HG02981 (cell line): ENCODE data around the gene FEM1B.

Source experiments
- ATAC-seq: cut with Tn5 transposase; IDR thresholded peaks from one replicate; pipeline ENCODE4 v1.9.1; 2021; ENCODE audit warnings: mild to moderate bottlenecking, moderate library complexity; ENCODE audit not compliant: unreplicated experiment

Gene FEM1B

DNA sequence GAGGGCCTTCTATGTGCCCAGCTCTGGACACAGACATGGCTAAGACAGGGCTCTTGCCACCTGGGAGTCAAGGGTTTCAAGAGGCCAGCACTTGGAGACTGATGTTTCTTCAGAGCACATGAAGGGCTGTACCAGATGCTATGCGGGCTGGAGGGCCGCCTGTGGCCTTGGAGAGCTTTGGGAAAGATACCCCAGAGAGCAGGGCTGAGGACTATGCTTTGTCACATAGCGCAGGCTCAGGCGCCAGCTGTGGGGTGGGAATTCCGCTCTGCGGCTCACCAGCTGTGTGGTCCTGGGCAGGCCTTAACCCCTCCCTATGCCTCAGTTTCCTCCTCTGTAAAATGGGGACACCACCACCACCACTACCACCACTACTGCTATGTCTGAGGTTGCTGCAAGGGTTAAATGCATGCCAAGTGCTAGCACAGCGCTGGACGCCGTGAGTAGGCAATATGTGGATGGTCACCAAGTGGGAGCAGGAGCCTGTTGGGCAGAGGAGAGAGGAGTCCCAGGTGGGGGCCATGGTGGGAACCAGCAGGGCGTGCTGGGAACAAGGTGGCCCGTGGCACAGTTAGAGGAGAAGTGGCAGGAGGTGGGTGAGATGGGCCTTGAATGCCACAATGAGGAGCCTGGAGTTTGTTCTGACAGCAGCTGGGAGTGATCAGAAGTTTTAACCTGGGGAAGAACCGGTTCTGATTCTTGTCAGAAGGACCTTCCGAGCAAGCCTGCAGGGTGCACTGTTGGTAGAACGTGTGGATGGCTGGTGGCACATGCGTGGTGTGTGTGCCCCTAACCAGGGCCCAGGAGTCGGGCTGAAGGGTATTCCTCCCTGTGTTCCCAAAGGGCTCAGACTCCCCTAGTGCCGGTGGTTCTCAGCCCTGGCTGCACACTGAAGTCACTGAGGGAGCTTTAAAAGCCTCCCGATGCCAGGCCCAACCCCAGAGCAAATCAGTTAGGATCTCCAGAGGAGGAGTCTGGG, 41.7 kb downstream of the FEM1B start:
- no peak for ATAC-seq

DNA sequence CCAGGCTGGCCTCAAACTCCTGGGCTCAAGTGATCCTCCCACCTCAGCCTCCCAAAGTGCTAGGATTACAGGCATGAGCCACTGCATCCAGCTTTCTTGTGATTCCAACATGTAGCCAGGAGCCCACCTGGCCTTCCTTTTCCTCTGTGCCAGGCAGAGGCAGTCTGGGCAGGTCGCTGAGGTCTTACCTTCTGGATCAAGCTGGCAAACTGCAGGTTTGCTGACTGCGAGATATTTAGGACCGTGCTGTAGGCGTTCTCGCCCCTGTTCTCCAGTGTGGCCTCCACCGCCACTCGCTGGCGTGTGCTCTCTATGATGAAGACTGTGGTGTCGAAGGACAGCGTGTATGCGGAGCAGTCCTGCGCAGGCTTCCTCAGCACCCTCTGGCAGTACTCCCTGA, 42.5 kb downstream of the FEM1B start:
- no peak for ATAC-seq

DNA sequence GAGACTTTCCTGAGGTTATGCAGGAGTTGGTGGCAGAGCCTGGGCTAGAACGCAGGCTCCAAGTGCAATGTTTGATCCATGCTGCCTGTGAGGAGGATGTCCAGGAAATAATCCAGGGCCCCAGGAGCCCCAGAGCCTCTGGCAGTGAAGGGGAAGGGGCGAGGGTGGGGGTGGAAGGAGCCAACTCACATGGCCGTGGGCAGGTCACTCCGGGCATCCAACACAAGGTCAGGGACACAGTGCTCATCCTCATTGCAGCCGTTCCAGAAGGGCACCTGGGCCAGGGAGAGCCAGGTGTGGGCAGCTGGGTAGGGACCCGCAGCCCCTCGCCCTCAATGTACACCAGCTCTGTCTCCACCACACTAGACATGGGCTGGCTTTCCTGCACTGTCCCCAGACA, 43.7 kb downstream of the FEM1B start:
- ATAC-seq = no peak

DNA sequence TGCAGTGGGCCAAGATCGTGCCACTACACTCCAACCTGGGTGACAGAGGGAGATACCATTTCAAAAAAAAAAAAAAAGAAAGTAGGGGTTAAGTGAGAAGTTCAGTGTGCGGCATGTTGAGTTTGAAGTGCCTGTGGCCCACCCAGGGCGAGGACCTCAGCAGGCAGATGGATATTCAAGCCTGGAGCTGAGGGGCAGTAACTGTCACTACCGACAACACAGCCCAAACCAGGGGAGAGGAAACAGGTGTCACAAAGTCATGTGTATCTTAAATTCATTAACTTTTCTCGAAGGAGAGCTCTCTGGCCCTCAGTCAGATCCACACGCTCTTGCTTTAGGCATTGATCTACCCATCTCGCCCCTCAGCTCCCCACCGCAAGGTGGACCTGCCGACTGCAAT, 45.3 kb downstream of the FEM1B start:
- no peak for ATAC-seq

DNA sequence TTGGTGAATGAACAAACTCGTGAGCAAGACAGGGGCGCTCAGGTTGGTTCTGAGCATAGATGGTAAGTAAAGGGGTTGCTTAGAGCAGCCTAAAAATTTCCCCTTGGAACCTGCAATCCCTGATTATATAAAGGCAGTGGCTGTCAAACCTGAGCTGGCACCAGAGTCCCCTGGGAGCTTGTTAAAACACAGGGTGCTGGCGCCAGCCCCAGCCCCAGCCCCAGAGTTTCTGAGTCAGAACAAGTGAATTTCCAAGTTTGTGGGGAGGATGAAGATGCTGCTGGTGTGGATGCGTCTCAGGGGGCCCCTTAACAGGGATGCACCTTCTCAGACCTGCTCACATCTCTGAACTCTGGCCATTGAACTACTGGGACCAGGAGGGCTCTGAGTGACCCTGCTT, 48.2 kb downstream of the FEM1B start:
- ATAC-seq = no peak

DNA sequence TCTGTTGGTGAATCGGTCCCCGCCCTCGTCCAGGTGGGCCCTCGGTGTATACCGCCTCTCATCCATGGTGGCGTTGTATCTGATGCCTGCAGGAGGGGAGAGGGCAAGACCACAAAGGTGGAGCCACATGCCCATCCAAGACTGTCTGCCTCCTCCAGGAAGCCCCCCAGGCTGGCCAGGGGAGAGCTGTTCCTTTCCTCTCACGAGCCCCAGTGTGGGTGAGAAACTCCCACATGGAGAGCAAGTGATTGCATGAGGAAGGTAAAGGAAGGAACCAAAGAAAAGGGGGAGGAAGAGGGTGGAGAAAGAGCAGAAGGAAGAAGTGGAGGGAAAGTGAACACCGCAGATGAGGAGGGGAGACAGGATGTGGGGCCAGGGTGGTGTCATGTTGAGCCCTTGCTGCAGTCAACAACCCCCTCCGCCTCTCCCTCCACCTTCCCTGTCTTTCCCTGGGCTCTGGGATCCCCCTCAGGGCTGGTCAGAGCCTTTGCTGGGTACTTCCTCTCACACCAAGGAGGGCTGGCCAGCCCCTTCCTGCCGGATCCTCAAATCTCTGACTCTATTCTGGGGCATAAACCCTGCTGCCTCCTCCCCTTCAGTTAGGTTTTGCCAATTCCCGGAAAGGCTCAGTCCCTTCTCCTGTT, 49.3 kb downstream of the FEM1B start:
- ATAC-seq = no peak

DNA sequence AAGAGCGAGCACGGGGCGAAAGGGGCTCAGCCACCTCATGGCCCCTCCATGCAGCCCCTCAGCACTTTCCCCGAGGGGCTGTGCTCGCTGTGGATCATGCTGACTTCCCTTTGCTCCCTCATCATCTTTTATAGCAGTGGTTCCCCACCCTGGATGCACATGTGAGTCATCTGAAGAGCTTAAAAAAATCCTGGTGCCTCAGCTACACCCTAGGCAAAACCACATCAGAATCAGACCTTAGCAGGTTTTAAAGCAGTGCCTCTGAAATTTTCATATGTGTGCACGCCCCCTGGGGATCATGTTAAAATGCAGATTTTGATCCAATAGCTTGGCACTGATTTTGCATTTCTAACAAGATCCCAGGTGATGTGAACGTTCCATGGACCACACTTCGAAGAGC, 50.9 kb downstream of the FEM1B start:
- no peak for ATAC-seq

DNA sequence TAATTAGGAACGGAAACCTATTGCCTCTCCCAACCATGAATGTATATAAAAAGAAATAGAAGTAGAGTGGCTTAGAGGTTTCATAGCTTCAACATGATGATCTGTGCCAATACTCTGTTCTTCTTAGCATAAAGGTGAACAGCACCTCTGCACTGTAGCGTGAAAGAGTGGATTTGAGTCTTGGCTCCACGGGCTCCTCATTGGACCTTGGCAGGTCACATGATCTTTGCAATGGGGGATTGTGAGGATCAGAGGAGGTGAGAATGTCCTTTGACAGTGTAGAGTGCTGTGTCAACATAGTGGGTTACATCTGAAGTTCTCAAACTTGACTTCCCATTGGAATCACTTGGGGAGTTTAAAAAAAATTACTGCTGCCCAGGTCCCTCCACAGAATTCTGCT, 51.4 kb downstream of the FEM1B start:
- no peak for ATAC-seq

DNA sequence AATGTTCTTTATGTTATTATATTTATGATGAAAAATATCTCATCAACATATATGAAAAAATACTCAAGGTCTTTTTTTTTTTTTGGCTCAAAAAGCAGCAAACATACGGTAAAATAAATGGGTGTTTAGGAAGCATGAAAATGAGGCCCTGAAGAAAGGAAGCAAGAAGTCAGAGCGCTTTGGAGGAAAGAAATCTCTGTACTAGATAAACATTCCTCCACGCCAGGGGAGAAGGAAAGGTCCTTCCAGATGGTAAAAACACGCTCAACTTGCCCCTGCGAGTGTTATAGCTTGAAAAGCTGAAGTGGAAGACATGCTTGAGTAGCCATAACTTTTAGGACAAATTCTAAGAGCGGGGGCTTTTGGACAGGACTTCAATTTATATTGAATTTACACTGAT, 52.9 kb downstream of the FEM1B start:
- ATAC-seq = no peak

DNA sequence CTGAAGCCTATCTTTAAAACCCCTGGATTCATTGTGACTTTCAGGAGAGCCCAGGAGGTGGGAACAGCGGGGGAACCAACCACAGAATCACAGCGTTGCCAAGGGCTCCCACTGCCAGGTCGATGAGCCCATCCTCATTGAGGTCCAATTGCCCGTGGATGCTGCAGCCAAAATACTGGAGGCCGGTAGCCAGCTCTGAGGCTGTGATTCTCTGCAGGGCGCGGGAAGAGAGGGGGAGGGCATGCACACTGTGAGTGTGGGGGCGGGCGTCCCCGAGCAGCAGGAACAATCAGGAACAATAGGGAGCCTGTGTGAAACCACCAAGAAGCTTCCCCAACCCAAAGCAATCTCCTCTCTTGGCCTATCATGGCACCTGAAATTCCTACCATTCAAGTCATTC, 53.4 kb downstream of the FEM1B start:
- no peak for ATAC-seq

DNA sequence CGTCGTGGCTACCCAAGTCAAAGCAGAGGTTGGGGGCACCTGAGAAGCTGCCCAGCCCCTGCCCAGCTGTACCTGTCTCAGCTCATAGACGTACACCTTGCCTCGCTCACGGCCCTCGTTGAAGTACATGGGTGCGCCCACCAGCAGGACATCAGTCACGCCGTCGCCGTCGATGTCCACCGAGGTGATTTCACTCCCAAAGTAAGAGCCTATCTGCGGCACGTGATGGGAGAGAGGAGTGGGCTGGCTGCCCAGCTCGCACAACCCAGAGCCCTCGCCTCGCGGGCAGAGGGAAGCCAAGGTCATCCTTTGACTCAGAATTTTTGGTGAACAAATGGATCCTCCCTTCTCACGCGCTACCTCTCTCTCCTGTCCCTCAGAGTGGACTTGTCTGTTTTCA, 54.7 kb downstream of the FEM1B start:
- ATAC-seq = no peak

DNA sequence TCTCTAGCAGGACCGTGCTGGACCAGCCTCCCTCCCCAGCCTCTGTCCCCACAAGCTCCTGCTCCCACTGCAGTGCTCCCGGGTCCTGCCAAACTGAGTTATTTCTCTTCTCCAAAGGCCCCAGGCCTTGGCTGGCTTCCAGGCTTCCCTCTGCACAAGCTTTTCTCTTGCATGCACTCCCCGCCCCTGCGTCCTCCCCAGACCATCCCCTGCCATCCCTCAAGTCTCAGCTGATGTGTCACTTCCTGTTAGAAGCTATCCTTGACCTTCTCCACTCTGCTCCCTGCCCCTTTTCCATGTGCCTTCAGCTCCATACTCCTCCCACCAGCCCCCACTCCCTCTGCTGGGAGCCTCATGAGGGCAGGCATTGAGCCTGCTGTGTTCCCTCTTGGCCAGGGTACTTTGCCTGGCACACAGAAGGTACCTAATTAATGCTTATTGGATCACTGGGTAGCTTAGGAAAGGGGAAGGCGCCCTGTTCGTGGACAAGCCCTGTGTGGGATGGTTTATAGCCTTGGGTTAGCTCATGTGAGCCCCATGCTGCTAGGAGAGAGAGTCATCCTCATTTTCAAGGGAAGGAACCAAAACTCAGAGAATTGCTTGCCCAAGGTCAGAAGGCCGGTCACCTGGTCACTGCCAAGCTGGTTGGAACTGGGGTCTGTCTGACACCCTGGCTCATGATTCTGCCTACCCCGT, 56.4 kb downstream of the FEM1B start:
- no peak for ATAC-seq

DNA sequence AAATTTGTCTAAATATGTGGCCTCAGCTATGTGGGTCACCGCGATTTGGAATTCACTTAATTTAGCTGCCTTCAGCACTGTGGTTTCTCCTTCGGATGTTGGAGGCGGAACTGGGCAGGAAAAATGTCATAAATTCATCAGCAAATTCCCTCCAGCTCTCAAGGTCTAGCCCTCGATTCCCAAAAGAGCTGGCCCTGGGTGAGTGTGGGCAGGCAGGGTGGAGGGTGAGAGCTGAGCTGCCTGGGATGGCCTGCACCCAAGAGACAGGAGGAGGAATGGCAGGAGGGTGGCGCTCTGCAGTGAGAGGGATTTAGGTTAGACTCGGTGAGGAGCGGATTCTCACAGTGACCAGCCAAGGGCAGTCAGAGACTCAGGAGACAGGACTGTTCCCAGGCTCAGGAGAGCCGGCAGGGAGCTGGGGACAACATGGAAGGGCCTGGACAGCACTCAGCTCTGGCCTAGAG, 57.1 kb downstream of the FEM1B start:
- ATAC-seq = no peak

DNA sequence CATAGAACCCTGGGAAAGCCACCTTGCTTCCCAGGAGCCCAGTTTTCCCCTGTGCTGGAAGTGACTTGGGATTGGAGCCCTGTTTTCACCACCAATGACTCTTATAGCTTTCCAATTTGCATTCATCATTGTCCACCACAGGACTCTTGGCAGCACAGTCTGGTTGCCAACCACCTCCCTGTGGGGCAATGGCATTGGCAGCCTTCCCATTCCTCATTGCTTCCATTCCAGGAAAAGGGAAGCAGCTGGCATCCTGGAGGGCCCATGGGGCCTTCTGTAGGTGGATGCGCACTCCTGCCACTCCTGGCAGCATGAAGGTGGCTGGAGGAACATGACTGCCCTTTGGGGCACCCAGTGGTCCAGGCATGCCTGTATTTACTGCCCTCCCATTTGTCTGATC, 57.7 kb downstream of the FEM1B start:
- ATAC-seq = no peak

DNA sequence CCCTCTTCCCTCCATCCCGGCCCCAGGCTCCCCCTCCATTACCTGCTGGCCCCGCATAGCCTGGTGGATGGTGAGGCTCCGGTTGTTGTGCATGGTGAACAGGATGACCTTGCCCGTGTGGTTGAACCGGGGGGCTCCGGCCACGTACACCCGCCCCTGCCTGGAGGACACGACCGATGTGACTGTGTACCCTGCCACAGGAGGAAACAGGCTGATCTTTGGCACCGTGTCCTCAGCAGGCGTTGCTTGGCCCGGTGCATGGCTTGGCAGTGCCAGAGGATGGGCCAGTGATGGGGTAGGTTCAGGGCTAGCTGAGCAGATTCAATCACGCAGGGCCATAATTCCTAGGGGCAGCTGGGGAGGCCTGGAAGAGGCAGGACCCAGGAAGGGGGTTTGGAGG, 58.1 kb downstream of the FEM1B start:
- ATAC-seq = no peak

DNA sequence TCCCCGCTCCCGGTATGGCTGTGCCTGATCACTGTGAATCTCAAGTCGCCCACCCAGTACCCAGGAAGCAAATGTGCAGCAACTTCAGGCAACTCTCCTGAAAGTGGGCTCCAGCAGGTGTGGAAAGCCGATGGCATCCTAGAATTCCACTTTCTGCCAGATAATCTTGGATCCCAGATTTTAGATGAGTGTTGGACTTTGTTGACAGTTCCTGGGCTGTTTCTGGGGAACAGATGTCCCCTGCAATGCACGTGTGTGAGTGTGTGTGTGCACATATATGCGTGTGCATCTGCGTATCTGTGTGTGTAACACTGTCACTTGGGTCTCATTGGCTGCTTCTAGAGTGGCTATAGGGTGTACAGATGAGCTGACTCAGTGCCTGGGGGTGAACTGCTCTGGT, 59.0 kb downstream of the FEM1B start:
- ATAC-seq = no peak

DNA sequence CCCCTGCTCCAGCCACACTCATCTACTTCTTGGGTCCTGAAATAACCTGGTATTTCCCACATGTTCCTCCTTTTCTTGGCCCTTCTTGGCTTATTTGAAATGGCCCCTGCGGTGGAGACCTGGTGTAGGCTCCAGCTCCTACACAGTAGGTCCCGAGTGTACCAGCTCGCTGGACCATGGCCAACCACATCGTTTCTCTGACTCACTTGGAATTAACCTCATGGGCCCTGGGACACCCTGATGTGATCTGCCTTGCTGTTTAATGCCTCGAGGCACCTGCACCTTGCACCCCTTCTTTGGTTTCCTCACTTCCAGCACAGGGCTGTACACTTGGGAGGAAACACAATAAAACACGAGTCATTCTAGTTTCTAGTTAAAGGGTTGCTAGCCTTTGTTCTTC, 60.3 kb downstream of the FEM1B start:
- ATAC-seq = no peak

DNA sequence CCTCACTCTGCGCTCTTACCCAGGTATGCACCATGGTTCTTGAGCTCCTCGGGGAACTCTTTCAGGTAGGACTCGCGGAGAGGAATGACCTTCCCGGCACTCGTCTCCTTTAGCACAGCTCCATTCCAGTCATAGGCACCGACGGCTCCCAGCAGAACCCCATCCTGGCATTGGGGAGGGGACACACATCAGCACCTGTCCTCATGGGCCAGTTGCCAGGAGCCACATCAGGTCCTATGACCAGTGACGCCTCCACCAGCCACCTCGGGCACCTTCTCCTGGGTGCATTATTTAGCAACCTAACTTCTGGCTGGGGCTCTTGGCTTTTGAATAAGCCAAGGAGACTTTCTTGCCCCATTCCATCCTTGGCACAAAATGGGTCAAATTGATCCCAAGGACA, 61.9 kb downstream of the FEM1B start:
- ATAC-seq = no peak

DNA sequence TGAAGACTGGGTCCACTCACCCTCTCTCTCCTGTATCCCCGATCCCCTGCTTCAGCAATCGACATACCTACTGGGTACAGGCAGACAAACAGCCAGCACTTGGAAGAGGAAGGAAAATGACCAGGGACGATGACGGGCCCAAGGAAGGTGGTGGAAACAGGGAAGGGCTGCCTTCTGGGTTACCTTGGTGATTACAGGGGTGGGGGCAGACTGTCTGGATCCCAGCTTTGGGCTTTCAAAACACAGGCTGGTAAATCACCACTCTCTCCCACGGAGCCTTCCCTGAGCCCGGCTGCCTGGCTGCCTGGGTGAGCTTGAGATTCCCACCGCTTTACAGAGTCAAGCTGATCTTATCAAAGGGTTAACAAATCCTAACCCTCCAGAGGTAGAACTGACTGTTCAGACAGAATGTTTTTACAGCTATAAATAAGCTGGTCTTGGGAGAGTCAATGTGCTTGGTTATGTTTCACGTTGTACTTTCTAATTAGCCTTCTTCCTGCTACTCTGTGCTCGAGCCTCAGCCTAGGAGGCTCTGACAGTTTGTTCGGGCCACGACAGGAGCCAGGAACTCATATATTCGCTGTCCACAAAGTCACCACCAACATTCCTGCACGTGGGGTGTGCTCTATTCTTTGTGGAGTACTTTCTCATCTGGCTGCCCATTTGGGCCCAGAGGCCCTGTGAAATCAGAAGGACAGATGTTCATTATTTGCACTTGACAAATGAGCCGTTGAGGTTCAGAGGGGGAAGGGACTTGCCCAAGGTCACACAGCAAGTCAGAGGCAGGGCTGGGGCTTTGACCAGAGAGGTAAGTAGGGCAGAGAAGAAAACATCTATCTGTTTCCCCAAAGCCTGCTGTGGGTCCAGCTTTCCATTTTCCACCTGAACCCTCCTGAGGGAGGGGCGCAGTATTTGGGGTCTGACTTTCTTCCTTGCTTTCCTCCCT, 63.5 kb downstream of the FEM1B start:
- no peak for ATAC-seq
